Fibroblast of the aortic adventitia (primary cell): ENCODE measurements around the gene C17orf67. TPM values are rescaled to one million over a fixed set of nuclear protein-coding genes. Genes with fewer than 3 reads are reported as not detected.

Experiments
- DNase-seq: peaks from one replicate; pipeline ENCODE4 v3.0.0-alpha.2; 2010; ENCODE audit warnings: low read depth
- H3K4me3 ChIP-seq: 2 replicates; pipeline ENCODE4 v1.5.1; 2011; ENCODE audit warnings: low read depth, mild to moderate bottlenecking, control low read depth, low read length, moderate library complexity
- total RNA-seq: library from RNA; depleted of rRNA; stranded (reverse); fragments of >200 nt; gene quantifications from 2 replicates; pipeline ENCODE4 v1.2.3, GENCODE V29; 2012; ENCODE audit warnings: low replicate concordance
- TF ChIP-seq, protein P1 (sequence below): IDR thresholded peaks from 2 replicates; pipeline ENCODE4 v1.5.1; 2011; ENCODE audit warnings: mild to moderate bottlenecking, low read length, control low read depth, inconsistent platforms; ENCODE audit not compliant: insufficient read depth

C17orf67 gene
- total RNA-seq, 1 donor = 0.99 TPM

DNA sequence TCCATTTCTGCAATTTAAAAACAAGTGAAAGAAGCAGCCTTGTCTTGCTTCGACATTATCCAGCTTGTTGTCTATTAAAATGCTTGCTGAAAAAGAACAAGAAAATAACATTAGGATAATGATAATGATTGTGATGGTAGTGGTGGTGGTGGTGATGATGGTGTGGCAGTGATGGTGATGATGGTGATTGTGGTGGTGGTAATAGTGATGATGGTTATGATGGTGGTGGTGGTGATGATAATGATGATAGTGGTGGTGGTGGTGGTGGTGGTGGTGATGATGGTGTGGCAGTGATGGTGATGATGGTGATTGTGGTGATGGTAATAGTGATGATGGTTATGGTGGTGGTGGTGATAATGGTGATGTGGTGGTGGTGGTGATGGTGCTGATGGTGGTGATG lies 41.5 kb downstream of the C17orf67 start:
- H3K4me3 ChIP-seq = no peak overlapping the region
- DNase-seq = no peak
- TF ChIP-seq, protein P1, sequence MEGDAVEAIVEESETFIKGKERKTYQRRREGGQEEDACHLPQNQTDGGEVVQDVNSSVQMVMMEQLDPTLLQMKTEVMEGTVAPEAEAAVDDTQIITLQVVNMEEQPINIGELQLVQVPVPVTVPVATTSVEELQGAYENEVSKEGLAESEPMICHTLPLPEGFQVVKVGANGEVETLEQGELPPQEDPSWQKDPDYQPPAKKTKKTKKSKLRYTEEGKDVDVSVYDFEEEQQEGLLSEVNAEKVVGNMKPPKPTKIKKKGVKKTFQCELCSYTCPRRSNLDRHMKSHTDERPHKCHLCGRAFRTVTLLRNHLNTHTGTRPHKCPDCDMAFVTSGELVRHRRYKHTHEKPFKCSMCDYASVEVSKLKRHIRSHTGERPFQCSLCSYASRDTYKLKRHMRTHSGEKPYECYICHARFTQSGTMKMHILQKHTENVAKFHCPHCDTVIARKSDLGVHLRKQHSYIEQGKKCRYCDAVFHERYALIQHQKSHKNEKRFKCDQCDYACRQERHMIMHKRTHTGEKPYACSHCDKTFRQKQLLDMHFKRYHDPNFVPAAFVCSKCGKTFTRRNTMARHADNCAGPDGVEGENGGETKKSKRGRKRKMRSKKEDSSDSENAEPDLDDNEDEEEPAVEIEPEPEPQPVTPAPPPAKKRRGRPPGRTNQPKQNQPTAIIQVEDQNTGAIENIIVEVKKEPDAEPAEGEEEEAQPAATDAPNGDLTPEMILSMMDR = no peak

DNA sequence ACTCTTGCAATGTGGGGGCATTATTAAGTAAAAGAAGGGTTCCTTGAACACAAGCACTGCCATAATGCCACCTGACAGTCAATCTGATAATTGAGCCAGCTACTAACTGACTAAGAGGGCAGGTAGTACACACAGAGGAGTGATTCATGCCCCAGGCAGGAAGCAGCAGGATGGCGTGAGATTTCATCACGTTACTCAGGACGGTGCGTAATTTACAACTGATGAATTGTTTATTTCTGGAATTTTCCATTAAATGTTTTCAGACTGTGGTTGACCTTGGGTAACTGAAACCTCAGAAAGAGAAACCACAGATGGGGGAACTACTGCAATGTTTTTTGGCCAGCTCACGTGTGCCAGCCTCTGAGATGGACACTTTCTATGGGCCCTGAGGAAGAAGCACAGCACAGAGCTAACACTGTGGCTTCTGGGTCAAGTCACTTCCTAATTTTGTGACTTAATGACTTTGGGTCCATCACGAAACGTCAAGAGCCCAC lies 46.7 kb downstream of the C17orf67 start:
- peak; percentile 69 for DNase-seq
- no peak overlapping the region for H3K4me3 ChIP-seq
- TF ChIP-seq, protein P1 = no peak

DNA sequence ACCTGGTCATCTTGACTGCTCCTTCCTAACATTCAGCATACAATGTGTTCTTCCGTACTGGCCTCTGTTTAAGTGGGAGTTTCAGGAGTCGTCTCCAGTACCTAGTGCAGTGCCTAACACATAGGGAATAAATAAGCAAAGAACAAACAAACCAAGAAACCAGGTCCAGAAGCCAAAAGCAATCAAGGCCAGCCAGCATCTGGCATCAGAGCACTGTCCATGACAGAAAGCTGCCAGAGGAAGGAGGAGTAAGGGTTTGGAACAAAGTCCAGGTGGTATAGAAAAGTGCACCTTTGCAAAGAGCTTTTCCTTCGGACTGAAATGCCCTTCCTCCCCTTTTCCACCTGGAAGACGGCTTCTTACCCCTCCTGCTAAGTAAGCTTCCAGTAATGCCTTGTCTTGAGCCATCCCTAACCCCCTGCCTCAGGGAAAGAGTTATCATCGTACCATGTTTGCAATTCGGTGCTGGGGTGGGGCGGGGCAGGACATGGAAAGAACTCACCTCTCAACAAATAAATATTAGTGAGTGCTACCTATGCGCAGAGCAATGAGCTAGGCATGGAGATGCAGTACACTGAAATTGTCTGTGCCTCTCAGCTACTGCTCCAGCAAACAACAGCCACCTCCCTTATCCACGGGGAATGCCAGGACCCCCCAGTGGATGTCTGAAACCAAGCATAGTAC lies 47.6 kb downstream of the C17orf67 start:
- TF ChIP-seq, protein P1 = no peak
- H3K4me3 ChIP-seq = no peak overlapping the region
- DNase-seq = no peak

DNA sequence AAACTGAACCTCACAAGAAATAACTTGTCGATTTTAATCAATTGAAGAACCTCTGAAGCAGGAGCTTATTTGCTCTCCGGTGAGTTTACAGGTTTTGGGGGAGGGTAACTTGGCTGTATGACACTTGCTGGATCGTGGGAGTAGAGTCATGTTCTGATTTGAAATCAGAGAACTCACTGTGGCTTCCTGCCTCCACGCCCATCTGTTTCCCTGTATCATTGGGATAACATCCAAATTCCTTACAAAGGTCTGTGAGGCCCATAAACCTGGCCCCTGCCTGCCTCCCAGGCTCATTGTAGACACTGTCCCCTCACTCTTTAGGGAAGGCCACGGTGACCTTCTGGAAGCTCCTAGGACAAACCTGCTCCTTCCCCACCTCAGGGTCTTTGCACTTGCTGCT lies 48.3 kb downstream of the C17orf67 start:
- DNase-seq = no peak
- no peak overlapping the region for H3K4me3 ChIP-seq
- TF ChIP-seq, protein P1 = no peak

DNA sequence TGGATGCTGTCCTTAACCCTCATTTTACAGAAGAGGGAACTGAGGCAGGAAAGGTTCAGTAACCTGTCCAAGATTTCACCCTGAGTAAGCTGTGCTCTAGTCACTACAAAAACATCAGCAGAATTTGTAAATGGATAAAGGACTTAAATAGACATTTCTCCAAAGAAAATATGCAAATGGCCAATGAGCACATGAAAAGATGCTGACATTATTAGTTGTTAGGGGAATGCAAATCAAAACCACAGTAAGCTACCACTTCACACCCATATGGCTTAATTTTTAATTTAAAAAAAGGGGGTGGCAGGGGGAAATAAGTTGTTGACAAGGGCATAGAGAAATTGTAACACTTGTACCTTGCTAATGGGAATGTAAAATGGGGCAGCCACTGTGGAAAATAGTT lies 51.4 kb downstream of the C17orf67 start:
- H3K4me3 ChIP-seq = no peak overlapping the region
- TF ChIP-seq, protein P1 = no peak
- DNase-seq = no peak

DNA sequence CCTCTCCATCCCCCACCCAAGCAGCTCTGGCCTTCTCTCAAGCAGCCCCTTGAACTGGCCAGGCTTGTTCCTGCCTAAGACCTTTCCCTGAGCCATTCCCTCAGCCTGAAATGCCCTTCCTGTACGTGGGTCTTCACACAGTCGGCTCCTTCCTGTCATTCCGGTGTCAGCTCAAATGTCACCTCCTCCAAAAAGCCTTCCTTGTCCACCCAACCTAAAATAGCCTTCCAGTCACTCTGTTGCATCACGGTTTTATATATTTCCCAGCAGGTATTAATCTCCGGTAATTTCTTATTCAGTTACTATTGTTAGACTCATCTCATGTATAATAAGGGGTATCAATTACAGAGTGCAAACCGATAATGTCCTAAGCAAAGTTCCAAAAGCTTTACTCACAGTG lies 51.8 kb downstream of the C17orf67 start:
- TF ChIP-seq, protein P1 = no peak
- no peak overlapping the region for H3K4me3 ChIP-seq
- DNase-seq = no peak
